GM18520 (cell line): ENCODE data around the gene MPPED1.

Experiments
- ATAC-seq: cut with Tn5 transposase; IDR thresholded peaks from one replicate; pipeline ENCODE4 v1.9.1; 2021; ENCODE audit not compliant: unreplicated experiment

Gene MPPED1

GRCh38 chr22:43409800-43410199 is 2.0 kb upstream of the MPPED1 start:
- no peak for ATAC-seq

GRCh38 chr22:43411040-43411868 is 560 bp upstream of the MPPED1 start:
- ATAC-seq: no peak

GRCh38 chr22:43412808-43413795 is 1.3 kb downstream of the MPPED1 start:
- ATAC-seq: no peak

- no peak for ATAC-seq
Measured at GRCh38 chr22:43413826-43414225, 2.0 kb downstream of the MPPED1 start.

- ATAC-seq: no peak
Measured at GRCh38 chr22:43415681-43416080, 3.9 kb downstream of the MPPED1 start.

GRCh38 chr22:43417555-43417954 is 5.7 kb downstream of the MPPED1 start:
- ATAC-seq: no peak

GRCh38 chr22:43418079-43418825 is 6.4 kb downstream of the MPPED1 start:
- no peak for ATAC-seq

GRCh38 chr22:43419371-43420080 is 7.7 kb downstream of the MPPED1 start:
- ATAC-seq: no peak

GRCh38 chr22:43421046-43421665 is 9.3 kb downstream of the MPPED1 start:
- no peak for ATAC-seq

- ATAC-seq: no peak
Measured at GRCh38 chr22:43421914-43422615, 10.3 kb downstream of the MPPED1 start.

- ATAC-seq: no peak
Measured at GRCh38 chr22:43423046-43423445, 11.2 kb downstream of the MPPED1 start.

GRCh38 chr22:43424201-43424600 is 12.4 kb downstream of the MPPED1 start:
- ATAC-seq: no peak

GRCh38 chr22:43424666-43425630 is 13.1 kb downstream of the MPPED1 start:
- no peak for ATAC-seq

GRCh38 chr22:43425976-43426785 is 14.4 kb downstream of the MPPED1 start:
- ATAC-seq: no peak

- no peak for ATAC-seq
Measured at GRCh38 chr22:43426816-43427215, 15.0 kb downstream of the MPPED1 start.

GRCh38 chr22:43427296-43428004 is 15.6 kb downstream of the MPPED1 start:
- ATAC-seq: no peak

- ATAC-seq: no peak
Measured at GRCh38 chr22:43428005-43428485, 16.2 kb downstream of the MPPED1 start.
